HG03439 (cell line): ENCODE results near the gene SF3A2.
"Not testable (repeated sequence)": the region's sequence is repeated elsewhere in the genome, so short reads cannot be mapped to it uniquely, and the experiment has no call there.

Experiments used
- ATAC-seq: cut with Tn5 transposase; IDR thresholded peaks from one replicate; pipeline ENCODE4 v1.9.1; 2021; ENCODE audit warnings: mild to moderate bottlenecking, moderate library complexity; ENCODE audit not compliant: unreplicated experiment

Gene SF3A2

GRCh38 chr19:2273356-2274184 is 36.9 kb downstream of the SF3A2 start:
- no peak for ATAC-seq

GRCh38 chr19:2274185-2274711 is 37.6 kb downstream of the SF3A2 start:
- no peak for ATAC-seq

DNA sequence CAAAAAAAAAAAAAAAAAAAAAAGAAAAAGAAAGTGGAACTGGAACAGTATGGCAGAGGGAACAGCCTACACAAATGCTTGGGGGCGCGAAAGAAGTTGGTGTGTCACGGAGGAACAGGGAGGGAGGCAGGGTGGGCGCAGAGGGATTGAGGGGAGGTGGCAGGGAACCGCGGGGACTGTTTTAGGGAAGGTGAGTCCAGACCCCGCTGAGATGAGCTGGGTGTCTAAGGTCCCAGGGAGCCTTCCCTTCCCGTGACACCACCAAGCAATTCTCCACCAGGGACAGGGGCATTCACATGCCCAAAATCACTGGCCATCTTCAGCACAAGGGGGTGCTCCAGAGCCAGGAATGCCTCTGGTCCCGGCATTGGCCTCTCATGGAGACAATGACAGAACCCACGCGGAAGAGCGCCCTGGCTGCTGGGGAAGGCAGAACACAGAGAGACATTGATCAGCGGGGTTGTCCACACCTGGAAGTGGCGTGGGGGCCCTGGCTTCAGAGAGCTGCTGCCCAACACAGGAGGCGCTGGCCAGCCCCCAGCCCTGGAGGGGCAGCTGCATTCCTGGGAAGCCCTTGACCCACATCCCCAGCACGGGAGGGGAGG is 38.4 kb downstream of the SF3A2 start:
- ATAC-seq = no peak

GRCh38 chr19:2275588-2276428 is 39.2 kb downstream of the SF3A2 start:
- no peak for ATAC-seq

GRCh38 chr19:2276429-2276986 is 39.9 kb downstream of the SF3A2 start:
- no peak for ATAC-seq

GRCh38 chr19:2277138-2277537 is 40.5 kb downstream of the SF3A2 start:
- no peak for ATAC-seq

GRCh38 chr19:2278459-2279158 is 42.0 kb downstream of the SF3A2 start:
- no peak for ATAC-seq

DNA sequence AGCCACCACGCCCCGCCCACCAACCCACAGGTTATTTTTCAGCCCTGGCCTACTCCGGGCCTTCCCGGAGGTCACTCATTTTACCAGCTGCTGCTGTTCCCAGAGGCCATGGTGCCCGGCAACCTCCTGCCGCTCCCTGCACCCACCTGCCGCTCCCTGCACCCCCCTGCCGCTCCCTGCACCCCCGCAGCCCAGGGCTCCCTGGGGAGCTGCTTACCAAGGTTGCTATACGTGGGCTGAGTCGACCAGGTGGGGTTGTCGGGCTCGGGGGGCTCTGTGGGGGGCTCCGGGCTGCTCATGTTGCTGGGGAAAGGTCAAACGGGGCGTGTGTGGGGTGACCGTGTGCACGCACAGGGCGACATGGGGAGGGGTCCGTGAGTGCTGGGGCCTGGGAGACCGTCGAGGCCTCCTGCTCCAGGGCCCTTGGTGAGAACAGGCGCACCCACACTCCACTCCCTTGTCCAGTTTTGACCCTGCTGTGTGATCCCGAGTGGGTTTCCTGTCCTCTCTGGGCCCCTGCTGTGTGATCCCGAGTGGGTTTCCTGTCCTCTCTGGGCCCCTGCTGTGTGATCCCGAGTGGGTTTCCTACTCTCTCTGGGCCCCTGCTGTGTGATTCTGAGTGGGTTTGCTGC is 44.1 kb downstream of the SF3A2 start:
- ATAC-seq = no peak

DNA sequence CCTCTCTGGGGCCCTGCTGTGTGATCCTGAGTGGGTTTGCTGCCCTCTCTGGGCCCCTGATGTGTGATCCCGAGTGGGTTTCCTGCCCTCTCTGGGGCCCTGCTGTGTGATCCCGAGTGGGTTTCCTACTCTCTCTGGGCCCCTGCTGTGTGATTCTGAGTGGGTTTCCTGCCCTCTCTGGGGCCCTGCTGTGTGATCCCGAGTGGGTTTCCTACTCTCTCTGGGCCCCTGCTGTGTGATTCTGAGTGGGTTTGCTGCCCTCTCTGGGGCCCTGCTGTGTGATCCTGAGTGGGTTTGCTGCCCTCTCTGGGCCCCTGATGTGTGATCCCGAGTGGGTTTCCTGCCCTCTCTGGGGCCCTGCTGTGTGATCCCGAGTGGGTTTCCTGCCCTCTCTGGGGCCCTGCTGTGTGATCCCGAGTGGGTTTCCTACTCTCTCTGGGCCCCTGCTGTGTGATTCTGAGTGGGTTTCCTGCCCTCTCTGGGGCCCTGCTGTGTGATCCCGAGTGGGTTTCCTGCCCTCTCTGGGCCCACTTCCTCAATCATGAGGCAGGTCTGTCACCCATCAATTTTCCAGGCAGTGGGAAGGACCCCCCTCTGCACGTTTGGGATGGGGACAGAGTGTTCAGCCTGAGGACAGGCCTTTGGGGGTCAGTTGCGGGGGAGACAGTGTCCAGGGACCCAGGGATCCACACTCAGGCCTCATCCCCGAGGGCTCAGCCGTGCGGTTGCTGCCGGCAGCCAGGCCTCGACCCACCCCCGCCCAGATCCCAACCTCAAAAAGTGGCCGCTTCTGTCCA is 44.8 kb downstream of the SF3A2 start:
- not testable (repeated sequence) for ATAC-seq

GRCh38 chr19:2282062-2282861 is 45.6 kb downstream of the SF3A2 start, which contains the start of gene PEAK3:
Gene PEAK3 (minus strand): TSS chr19:2282175. CDS start chr19:2280931, 1,244 bp downstream.
- no peak for ATAC-seq

- no peak for ATAC-seq
These were observed 46.2 kb downstream of the SF3A2 start for GRCh38 chr19:2282862-2283237.

DNA sequence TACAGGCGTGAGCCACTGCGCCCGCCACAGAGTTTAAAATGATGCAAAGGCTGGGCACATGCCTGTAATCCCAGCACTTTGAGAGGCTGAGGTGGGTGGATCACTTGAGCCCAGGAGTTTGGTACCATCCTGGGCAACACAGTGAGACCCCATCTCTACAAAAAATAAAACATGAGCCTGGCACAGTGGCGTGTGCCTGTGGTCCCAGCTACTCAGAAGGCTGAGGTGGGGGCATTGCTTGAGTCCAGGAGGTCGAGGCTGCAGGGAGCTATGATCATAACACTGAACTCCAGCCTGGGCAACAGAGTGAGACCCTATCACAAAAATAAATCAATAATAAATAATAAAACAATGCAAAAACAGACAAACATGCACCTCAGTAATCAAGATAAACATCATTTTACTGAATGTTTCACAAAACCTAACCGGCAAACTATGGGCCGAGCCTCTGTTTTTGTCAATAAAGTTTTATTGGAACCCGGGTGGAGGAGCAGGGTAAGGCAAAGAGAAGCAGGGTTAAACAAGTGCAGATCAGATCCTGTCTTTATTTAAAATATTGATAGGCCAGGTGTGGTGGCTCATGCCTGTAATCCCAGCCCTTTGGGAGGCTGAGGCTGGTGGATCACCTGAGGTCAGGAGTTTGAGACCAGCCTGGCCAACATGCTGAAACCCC is 47.3 kb downstream of the SF3A2 start:
- no peak for ATAC-seq

GRCh38 chr19:2286402-2287140 is 49.9 kb downstream of the SF3A2 start:
- no peak for ATAC-seq

- no peak for ATAC-seq
These were observed 51.1 kb downstream of the SF3A2 start for GRCh38 chr19:2287585-2288337.

- no peak for ATAC-seq
These were observed 51.8 kb downstream of the SF3A2 start for GRCh38 chr19:2288338-2288817.
